D721Med (cell line): Measurements from ENCODE around the gene CDADC1.

ENCODE experiments used
- DNase-seq: peaks from one replicate; pipeline ENCODE4 v3.0.0; 2011; ENCODE audit warnings: low spot score; ENCODE audit not compliant: insufficient read length
- FAIRE-seq: peaks from 2 replicates; lab custom pipeline; 2011; peaks lifted over from hg19 to GRCh38; lab: Jason Lieb, UNC
- TF ChIP-seq, protein P1 (sequence below): IDR thresholded peaks from 2 replicates; pipeline ENCODE4 v1.5.1; 2012; ENCODE audit warnings: mild to moderate bottlenecking, control low read depth; ENCODE audit not compliant: insufficient read depth; ENCODE audit errors: missing control alignments

CDADC1 gene

GRCh38 chr13:49213997-49214916 lies 33.5 kb upstream of the CDADC1 start:
- DNase-seq: no peak
- FAIRE-seq: no peak
- TF ChIP-seq, protein P1, sequence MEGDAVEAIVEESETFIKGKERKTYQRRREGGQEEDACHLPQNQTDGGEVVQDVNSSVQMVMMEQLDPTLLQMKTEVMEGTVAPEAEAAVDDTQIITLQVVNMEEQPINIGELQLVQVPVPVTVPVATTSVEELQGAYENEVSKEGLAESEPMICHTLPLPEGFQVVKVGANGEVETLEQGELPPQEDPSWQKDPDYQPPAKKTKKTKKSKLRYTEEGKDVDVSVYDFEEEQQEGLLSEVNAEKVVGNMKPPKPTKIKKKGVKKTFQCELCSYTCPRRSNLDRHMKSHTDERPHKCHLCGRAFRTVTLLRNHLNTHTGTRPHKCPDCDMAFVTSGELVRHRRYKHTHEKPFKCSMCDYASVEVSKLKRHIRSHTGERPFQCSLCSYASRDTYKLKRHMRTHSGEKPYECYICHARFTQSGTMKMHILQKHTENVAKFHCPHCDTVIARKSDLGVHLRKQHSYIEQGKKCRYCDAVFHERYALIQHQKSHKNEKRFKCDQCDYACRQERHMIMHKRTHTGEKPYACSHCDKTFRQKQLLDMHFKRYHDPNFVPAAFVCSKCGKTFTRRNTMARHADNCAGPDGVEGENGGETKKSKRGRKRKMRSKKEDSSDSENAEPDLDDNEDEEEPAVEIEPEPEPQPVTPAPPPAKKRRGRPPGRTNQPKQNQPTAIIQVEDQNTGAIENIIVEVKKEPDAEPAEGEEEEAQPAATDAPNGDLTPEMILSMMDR: no peak

DNA sequence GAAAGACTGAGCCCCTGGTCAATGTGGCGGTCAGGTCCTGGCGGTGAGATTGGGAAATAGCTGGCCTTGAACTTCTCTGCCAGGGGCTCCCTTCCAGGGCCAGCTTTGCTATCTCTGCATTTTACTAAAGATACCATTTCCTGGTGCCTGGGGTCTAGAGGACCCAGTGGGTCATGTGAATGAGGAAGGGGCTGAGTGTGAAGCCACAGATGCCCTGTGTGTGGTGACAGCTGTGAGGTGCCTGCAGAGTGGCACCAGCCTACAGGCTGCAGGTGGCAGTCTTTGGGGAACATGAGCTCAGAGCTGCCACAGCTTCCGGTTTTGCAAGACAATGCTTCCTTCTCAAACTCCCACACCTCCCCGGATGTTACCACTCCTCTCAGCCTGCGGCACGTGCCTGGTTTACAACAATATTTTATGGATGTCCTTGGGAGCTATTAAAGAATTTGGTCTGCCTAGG lies 32.8 kb upstream of the CDADC1 start:
- TF ChIP-seq, protein P1: no peak
- DNase-seq (no peak), FAIRE-seq (no peak)

DNA sequence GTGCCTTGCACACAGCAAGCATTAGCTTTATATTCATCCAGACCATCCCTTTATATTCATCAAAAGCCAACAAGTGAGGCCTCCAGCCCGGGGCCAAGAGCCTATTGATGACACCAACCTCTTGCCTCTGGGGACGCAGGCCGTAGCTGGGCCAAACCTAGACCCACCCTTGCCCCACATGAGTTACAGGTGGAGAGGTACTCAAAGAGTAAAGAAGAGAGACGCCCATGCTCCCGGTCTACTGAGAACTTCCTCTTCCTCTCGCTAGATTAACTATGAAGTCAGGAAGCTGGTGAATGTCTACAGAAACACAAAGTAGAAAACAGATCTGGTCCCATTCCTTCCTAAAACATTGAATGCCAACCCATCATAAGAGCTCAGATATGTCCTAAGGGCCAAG lies 31.4 kb upstream of the CDADC1 start:
- FAIRE-seq (no peak), DNase-seq (no peak)
- TF ChIP-seq, protein P1: no peak

DNA sequence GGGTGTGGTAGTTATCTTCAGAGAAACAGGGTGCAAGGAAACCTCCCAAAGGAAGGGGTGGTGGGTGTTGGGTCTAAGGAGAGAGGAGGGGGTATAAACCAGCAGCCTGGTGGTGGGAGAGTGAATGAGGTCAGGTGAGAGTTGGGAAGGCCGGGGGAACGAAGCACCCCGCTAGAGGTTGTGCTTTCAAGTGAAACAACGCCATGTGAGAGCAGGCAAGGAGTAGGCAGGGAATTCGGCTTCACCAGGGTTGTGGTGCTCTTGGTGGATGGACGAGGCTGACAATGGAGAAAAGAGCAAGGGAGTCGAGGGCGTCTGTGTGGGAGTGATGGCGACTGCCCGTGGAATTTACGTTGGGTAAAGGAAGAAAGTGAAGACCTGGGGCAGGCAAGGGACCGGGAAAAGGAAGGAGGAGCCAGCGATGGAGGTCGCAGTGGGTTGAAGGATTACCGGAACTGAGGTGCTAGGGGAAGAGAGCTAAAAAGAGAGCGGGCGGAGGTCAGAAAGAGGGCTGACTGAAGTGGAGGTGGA lies 29.7 kb upstream of the CDADC1 start:
- TF ChIP-seq, protein P1: no peak
- DNase-seq (no peak), FAIRE-seq (no peak)

- TF ChIP-seq, protein P1: no peak
- no peak for FAIRE-seq
- no peak for DNase-seq
Measured at GRCh38 chr13:49218493-49219051, 29.2 kb upstream of the CDADC1 start.

DNA sequence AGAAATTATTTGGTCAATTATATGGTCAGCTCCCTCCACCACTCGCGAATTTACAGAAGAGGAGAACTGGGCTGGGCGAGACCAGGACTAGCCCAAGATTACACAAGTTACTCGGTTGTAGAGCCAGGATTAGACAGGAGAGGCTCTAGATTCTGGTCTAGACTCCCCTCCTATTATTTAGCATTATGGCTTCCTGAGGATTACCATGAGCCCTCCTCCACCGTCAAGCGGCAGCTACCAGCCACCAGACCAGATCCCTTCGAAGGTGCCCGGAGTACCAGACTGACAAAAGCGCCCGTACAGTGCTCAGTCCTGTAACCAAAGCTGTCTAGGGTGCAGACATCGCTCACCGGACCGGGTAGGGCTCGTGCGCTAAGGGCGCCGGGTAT lies 28.1 kb upstream of the CDADC1 start:
- DNase-seq (peak; percentile 74), FAIRE-seq (no peak)
- TF ChIP-seq, protein P1: no peak
